NOMO-1 treated with dmso at 0.1 percent for 144 hours (cell line): ENCODE results near the gene GLG1.
"Not testable (repeated sequence)": the region's sequence is repeated elsewhere in the genome, so short reads cannot be mapped to it uniquely, and the experiment has no call there.

Source experiments
- DNase-seq: peaks from one replicate; lab custom pipeline; 2025; ENCODE audit not compliant: unreplicated experiment; lab: John Stamatoyannopoulos, UW

GLG1 gene

GRCh38 chr16:74450967-74451760, 155.8 kb downstream of the GLG1 start:
- DNase-seq, result no peak

GRCh38 chr16:74450236-74450635, 156.7 kb downstream of the GLG1 start:
- DNase-seq, result no peak

GRCh38 chr16:74449470-74449869, 157.4 kb downstream of the GLG1 start:
- DNase-seq, result no peak

GRCh38 chr16:74448990-74449389, 157.9 kb downstream of the GLG1 start:
- no peak for DNase-seq

GRCh38 chr16:74447578-74447977, 159.3 kb downstream of the GLG1 start:
- no peak for DNase-seq

- DNase-seq, result no peak
These were observed 160.0 kb downstream of the GLG1 start for GRCh38 chr16:74446866-74447265.

GRCh38 chr16:74443624-74444346, 163.1 kb downstream of the GLG1 start:
- DNase-seq, result not testable (repeated sequence)

GRCh38 chr16:74439685-74440084, 167.2 kb downstream of the GLG1 start:
- DNase-seq, result no peak

- DNase-seq, result no peak
These were observed 168.4 kb downstream of the GLG1 start for GRCh38 chr16:74438492-74438979.

- DNase-seq, result no peak
These were observed 175.4 kb downstream of the GLG1 start for GRCh38 chr16:74431516-74431915.

- DNase-seq, result not testable (repeated sequence)
These were observed 176.7 kb downstream of the GLG1 start for GRCh38 chr16:74430036-74430712.

GRCh38 chr16:74428493-74428892, 178.4 kb downstream of the GLG1 start:
- not testable (repeated sequence) for DNase-seq

- not testable (repeated sequence) for DNase-seq
These were observed 181.2 kb downstream of the GLG1 start for GRCh38 chr16:74425751-74426150.

GRCh38 chr16:74423721-74424120, 183.2 kb downstream of the GLG1 start:
- DNase-seq, result not testable (repeated sequence)

GRCh38 chr16:74422086-74422485, 184.8 kb downstream of the GLG1 start:
- DNase-seq, result not testable (repeated sequence)

GRCh38 chr16:74421482-74421785, 185.5 kb downstream of the GLG1 start:
- not testable (repeated sequence) for DNase-seq

- not testable (repeated sequence) for DNase-seq
These were observed 186.1 kb downstream of the GLG1 start, which contains the start of gene CLEC18B for GRCh38 chr16:74420612-74421481. TSS of gene CLEC18B (minus strand) at chr16:74421478. CDS start at chr16:74421270, 208 bp downstream.

- not testable (repeated sequence) for DNase-seq
These were observed 187.1 kb downstream of the GLG1 start for GRCh38 chr16:74419811-74420210.

GRCh38 chr16:74417897-74418296, 189.0 kb downstream of the GLG1 start:
- not testable (repeated sequence) for DNase-seq

GRCh38 chr16:74413920-74414319, 193.0 kb downstream of the GLG1 start:
- DNase-seq, result not testable (repeated sequence)
